Esophagus muscularis mucosa (tissue), 4 donors: ENCODE results near the gene CD300E. TPM values are rescaled to one million over a fixed set of nuclear protein-coding genes. Genes with fewer than 3 reads are reported as not detected.
A peak's percentile ranks its signal among the peaks of the same experiment; 100 is the strongest.

ENCODE experiments used
- DNase-seq: peaks from one replicate; pipeline ENCODE4 v3.0.0-alpha.2; 2017; ENCODE audit errors: extremely low spot score
- H3K27ac ChIP-seq, 4 donors: fragments of 200-600 bp; sonication (generic); replicated peaks in 1 of 4; 1 replicate in 3 of 4; 2 replicates in 1 of 4; pipeline ENCODE4 v1.5.1; 2016 to 2019; ENCODE audit warnings: mild to moderate bottlenecking in 1 of 4
- H3K27me3 ChIP-seq, 4 donors: fragments of 200-600 bp; sonication (generic); one replicate each; pipeline versions ENCODE4 v1.5.1 to v1.6.0; 2016 to 2019
- H3K36me3 ChIP-seq, 4 donors: fragments of 200-600 bp; sonication (generic); one replicate each; pipeline ENCODE4 v1.5.1; 2016 to 2019
- H3K4me1 ChIP-seq, 4 donors: fragments of 200-600 bp; sonication (generic); one replicate each; pipeline ENCODE4 v1.5.1; 2016 to 2019
- H3K4me3 ChIP-seq, 4 donors: fragments of 200-600 bp; sonication (generic); 1 replicate in 2 of 4; 2 replicates in 2 of 4; pipeline ENCODE4 v1.5.1; 2016 to 2019; ENCODE audit warnings: mild to moderate bottlenecking in 4 of 4, moderate library complexity in 1 of 4
- H3K9me3 ChIP-seq, 4 donors: fragments of 200-600 bp; sonication (generic); 1 replicate in 3 of 4; 2 replicates in 1 of 4; pipeline ENCODE4 v1.5.1; 2016 to 2019
- EP300 ChIP-seq: sonication (generic); formaldehyde crosslinking; IDR thresholded peaks from one replicate; pipeline ENCODE4 v1.6.1; 2017; ENCODE audit warnings: antibody characterized with exemption
- POLR2A ChIP-seq: fragments of 450-650 bp; IDR thresholded peaks from one replicate; pipeline ENCODE4 v1.6.1; 2017; ENCODE audit warnings: antibody characterized with exemption, moderate library complexity, mild to moderate bottlenecking, low read depth
- POLR2AphosphoS5 ChIP-seq, 2 donors: sonication (generic); formaldehyde crosslinking; IDR thresholded peaks; one replicate each; pipeline ENCODE4 v1.6.1; 2017; ENCODE audit warnings: antibody characterized with exemption in 2 of 2
- WGBS: methylation state at CpG from one replicate; pipeline ENCODE4 v1.1.5; 2018; 5-methylcytosine and 5-hydroxymethylcytosine counted together
- intact Hi-C: fragments of 100-400 bp; cut with DNase I; formaldehyde crosslinking; loops from one replicate; pipeline ENCODE4 v1.15.1; 2023
- total RNA-seq, 4 donors: library from RNA; depleted of rRNA; stranded (reverse); fragments of >200 nt; gene quantifications; one replicate each; pipeline versions ENCODE4 v1.1.0 to v1.2.1, GENCODE V29; 2016
- TF ChIP-seq, protein P1 (sequence below), 3 experiments: fragments of 200-600 bp in 2 of 3; fragments of 450-650 bp in 1 of 3; sonication (generic) in 2 of 3; IDR thresholded peaks; one replicate each; pipeline ENCODE4 v1.5.1; 2017 to 2019; ENCODE audit warnings: antibody characterized with exemption in 3 of 3, mild to moderate bottlenecking in 2 of 3, moderate library complexity in 1 of 3

The CD300E gene
- total RNA-seq, 4 donors from 2014 or later = 0.39 to 5.0 (median 0.62) TPM

DNA sequence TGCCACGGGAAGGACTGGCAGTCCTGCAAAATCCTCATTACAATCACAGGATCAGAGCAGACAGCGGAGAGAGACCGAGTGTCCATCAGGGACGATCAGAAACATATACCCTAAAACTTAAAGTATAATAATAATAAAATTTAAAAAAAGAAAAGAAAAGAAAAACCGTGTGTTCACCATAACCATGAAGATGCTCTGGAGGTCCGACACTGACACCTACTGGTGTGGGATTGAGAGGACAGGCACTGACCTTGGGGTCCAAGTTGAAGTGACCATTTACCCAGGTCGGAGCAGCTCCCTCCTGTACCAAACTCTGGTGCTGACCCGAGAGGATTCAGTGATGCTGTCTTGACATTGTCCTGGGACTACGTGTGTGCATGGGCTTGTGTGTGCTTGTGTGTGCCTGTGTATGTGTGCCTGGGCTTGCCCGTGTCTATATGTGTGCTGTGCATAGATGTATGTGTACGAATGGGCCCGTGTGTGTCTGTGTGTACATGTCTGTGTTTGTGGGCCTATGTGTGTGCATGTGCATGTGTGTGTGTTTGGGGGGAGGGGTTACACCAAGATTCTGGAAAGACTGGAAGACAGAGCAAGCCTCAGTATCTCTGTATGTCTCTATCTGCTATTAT is 21.5 kb downstream of the CD300E start:
- peaks cover 7 to 12% (median 12%) of the 10 kb centered on the region in 4 donors for H3K4me1 ChIP-seq
- intact Hi-C loops = no loop called here
- whole genome bisulfite sequencing = 53% methylated on average over 12 of the region's 12 CpGs
- H3K27me3 ChIP-seq = peaks cover 0 to 21% (median 0%) of the 10 kb centered on the region in 4 donors
- TF ChIP-seq POLR2A = no peak
- TF ChIP-seq, protein P1, sequence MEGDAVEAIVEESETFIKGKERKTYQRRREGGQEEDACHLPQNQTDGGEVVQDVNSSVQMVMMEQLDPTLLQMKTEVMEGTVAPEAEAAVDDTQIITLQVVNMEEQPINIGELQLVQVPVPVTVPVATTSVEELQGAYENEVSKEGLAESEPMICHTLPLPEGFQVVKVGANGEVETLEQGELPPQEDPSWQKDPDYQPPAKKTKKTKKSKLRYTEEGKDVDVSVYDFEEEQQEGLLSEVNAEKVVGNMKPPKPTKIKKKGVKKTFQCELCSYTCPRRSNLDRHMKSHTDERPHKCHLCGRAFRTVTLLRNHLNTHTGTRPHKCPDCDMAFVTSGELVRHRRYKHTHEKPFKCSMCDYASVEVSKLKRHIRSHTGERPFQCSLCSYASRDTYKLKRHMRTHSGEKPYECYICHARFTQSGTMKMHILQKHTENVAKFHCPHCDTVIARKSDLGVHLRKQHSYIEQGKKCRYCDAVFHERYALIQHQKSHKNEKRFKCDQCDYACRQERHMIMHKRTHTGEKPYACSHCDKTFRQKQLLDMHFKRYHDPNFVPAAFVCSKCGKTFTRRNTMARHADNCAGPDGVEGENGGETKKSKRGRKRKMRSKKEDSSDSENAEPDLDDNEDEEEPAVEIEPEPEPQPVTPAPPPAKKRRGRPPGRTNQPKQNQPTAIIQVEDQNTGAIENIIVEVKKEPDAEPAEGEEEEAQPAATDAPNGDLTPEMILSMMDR (IDR thresholded peaks at IDR 0.05) = peak; percentile 27 to 49 (median 35)
- TF ChIP-seq EP300 = no peak
- no peak for TF ChIP-seq POLR2AphosphoS5 (IDR thresholded peaks at IDR 0.05)
- H3K9me3 ChIP-seq = no peaks in the 10 kb centered on the region
- no peak for DNase-seq
- no peaks in the 10 kb centered on the region for H3K36me3 ChIP-seq
- H3K4me3 ChIP-seq = no peak overlapping the region
- H3K27ac ChIP-seq = no peak overlapping the region

DNA sequence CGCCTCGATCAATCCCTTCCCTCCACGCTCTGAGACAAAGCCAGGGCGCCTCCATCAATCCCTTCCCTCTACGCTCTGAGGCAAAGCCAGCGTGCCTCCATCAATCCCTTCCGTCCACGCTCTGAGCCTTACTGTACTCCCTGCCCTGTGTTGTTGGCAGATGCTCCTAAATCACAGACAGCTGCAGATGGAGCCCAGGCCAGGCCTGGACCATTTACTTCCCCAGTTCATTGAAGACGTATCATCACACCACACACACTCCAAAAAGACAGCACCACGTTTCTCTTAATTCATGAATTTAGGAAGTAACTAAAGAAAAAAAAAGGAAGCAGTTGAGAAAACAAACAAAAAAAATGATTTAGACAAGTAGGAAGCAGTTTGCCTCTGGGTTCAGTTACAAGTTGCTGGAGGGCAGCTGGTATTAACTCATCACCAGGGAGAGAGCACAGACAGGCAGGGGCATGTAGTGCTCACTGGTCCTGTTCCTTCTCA is 24.0 kb downstream of the CD300E start:
- no peak overlapping the region for H3K4me3 ChIP-seq
- no peaks in the 10 kb centered on the region for H3K4me1 ChIP-seq
- intact Hi-C loops = no loop called here
- no peak overlapping the region for H3K27ac ChIP-seq
- no peaks in the 10 kb centered on the region for H3K36me3 ChIP-seq
- peaks cover 0 to 21% (median 0%) of the 10 kb centered on the region in 4 donors for H3K27me3 ChIP-seq
- no peaks in the 10 kb centered on the region for H3K9me3 ChIP-seq
- 44% methylated on average over 10 of the region's 10 CpGs for WGBS
- TF ChIP-seq EP300 = no peak
- no peak for TF ChIP-seq POLR2AphosphoS5 (IDR thresholded peaks at IDR 0.05)
- TF ChIP-seq, protein P1 (IDR thresholded peaks at IDR 0.05) = no peak
- TF ChIP-seq POLR2A = no peak
- DNase-seq = no peak

DNA sequence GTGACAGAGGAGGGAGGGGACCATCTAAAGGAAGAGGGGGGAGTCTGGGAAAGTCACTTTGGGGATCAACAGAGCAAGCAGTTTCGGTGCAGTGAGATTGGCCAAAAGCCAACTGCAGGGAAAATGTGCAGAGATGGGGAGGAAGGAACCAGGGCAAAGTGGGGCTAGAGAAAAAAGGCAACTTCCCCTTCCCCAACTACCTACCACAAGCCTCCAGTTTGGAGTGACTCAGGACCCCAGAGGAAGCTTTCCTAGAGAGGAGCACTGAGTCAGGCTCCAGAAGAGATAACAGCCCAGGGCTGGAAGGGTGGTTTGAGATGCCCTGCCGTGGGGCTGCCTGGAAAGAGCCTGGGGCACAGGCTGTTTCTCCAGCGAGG is 24.5 kb downstream of the CD300E start:
- H3K36me3 ChIP-seq = no peaks in the 10 kb centered on the region
- intact Hi-C loops = no loop called here
- DNase-seq = no peak
- H3K4me1 ChIP-seq = no peaks in the 10 kb centered on the region
- TF ChIP-seq, protein P1 (IDR thresholded peaks at IDR 0.05) = no peak
- TF ChIP-seq EP300 = no peak
- no peak for TF ChIP-seq POLR2A
- TF ChIP-seq POLR2AphosphoS5 (IDR thresholded peaks at IDR 0.05) = no peak
- no peak overlapping the region for H3K4me3 ChIP-seq
- no peaks in the 10 kb centered on the region for H3K9me3 ChIP-seq
- no peak overlapping the region for H3K27ac ChIP-seq
- 12% methylated on average over 2 of the region's 3 CpGs for WGBS
- H3K27me3 ChIP-seq = peaks cover 0 to 21% (median 0%) of the 10 kb centered on the region in 4 donors

DNA sequence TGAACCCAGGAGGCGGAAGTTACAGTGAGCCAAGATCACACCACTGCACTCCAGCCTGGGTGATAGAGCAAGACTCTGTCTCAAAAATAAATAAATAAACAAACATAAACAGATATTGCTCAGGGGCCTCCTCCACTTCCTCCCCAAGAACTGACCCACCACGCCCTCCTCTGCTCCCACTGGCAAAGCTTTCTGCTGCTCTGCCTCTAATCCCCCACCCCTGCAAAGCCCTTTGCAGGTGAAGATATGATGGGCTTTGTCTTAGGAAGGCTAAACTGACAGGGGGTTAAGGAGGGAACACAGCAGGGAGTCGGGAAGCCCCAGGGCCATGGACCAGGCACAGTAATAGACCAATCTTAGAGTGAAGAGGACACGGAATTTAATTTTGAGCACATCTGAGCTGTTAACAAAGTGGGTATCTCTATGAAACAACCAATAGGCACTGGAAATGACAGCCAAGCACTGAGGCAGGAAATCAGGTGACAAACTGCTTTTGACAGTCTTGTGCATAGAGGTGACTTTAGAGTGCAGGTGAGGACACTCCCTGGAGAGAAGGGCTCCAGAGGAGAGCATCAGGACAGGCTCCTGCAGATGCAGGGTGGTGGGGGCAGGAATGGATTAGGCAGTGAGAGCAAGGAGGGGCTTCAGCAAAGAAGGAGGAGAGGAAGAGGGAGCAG is 25.1 kb downstream of the CD300E start:
- DNase-seq = no peak
- peaks cover 0 to 26% (median 0%) of the 10 kb centered on the region in 4 donors for H3K27me3 ChIP-seq
- no peak for TF ChIP-seq EP300
- no peak for TF ChIP-seq POLR2A
- TF ChIP-seq, protein P1 (IDR thresholded peaks at IDR 0.05) = no peak
- no peak for TF ChIP-seq POLR2AphosphoS5 (IDR thresholded peaks at IDR 0.05)
- no peaks in the 10 kb centered on the region for H3K9me3 ChIP-seq
- no peaks in the 10 kb centered on the region for H3K36me3 ChIP-seq
- H3K4me3 ChIP-seq = no peak overlapping the region
- H3K27ac ChIP-seq = no peak overlapping the region
- no peaks in the 10 kb centered on the region for H3K4me1 ChIP-seq
- intact Hi-C loops = no loop called here
- 77% methylated on average over 4 of the region's 4 CpGs for WGBS
